Measurements from ENCODE around the gene MYF5. TPM values are rescaled to one million over a fixed set of nuclear protein-coding genes. Genes with fewer than 3 reads are reported as not detected.

MYF5 gene
- total RNA-seq, 2 experiments from 2014 or later, result not detected

DNA sequence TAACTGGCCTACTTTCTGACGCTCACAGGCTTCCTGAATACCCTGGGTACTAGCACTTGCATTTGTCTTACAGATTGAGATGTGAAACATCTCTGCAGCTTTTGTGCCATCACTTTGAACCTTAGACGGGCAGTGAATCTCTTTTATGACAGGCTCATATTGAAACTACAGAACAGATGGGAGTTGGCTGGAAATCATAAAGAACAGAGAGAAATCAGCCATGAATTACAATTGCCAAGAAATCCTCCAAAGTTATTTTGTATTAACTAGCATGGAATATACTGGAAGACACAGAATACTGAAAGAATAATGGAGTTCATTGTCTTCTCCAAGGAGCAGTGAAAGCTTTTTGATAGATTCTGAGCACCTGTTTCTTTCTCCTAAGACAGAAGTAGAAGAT is 32.7 kb downstream of the MYF5 start:
- Histone ChIP-seq H3K27ac (ENCODE audit: low read depth in 1 of 2, low read length in 2 of 2) (no peak overlapping the region), H3K9me3 (ENCODE audit: control insufficient read depth in 1 of 2, insufficient read depth in 1 of 2, low read length in 2 of 2) (no peaks in the 10 kb centered on the region), H3K4me1 (ENCODE audit: insufficient read depth, low read length) (no peaks in the 10 kb centered on the region), H3K27me3 (ENCODE audit: control insufficient read depth in 1 of 2, insufficient read depth in 2 of 2, low read length in 2 of 2) (no peaks in the 10 kb centered on the region), H3K36me3 (ENCODE audit: insufficient read depth, low read length) (no peaks in the 10 kb centered on the region), H3K4me3 (ENCODE audit: low read length) (no peak overlapping the region)
- H3K4me1 Mint-ChIP-seq (ENCODE audit: low read depth), result no peaks in the 10 kb centered on the region
- ChIA-PET CTCF (no interaction called here), POLR2A (no interaction called here)
- intact Hi-C loops (cut with DNase I, micrococcal nuclease), result no loop called here
- H3K36me3 Mint-ChIP-seq (ENCODE audit: low read depth), result no peaks in the 10 kb centered on the region
- ATAC-seq (ENCODE audit: poor library complexity) (no peak), DNase-seq (no peak)
- TF ChIP-seq, protein P1, sequence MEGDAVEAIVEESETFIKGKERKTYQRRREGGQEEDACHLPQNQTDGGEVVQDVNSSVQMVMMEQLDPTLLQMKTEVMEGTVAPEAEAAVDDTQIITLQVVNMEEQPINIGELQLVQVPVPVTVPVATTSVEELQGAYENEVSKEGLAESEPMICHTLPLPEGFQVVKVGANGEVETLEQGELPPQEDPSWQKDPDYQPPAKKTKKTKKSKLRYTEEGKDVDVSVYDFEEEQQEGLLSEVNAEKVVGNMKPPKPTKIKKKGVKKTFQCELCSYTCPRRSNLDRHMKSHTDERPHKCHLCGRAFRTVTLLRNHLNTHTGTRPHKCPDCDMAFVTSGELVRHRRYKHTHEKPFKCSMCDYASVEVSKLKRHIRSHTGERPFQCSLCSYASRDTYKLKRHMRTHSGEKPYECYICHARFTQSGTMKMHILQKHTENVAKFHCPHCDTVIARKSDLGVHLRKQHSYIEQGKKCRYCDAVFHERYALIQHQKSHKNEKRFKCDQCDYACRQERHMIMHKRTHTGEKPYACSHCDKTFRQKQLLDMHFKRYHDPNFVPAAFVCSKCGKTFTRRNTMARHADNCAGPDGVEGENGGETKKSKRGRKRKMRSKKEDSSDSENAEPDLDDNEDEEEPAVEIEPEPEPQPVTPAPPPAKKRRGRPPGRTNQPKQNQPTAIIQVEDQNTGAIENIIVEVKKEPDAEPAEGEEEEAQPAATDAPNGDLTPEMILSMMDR (IDR thresholded peaks at IDR 0.05), result no peak
- no peak overlapping the region for H3K27ac Mint-ChIP-seq
- H3K27me3 Mint-ChIP-seq, result no peaks in the 10 kb centered on the region
- H3K9me3 Mint-ChIP-seq, result peaks cover 2% of the 10 kb centered on the region
- H3K4me3 Mint-ChIP-seq, result no peak overlapping the region

- Mint-ChIP-seq H3K27ac (no peak overlapping the region), H3K4me1 (ENCODE audit: low read depth) (no peaks in the 10 kb centered on the region), H3K9me3 (peaks cover 2% of the 10 kb centered on the region), H3K36me3 (ENCODE audit: low read depth) (no peaks in the 10 kb centered on the region), H3K4me3 (no peak overlapping the region), H3K27me3 (no peaks in the 10 kb centered on the region)
- ATAC-seq (ENCODE audit: poor library complexity), result no peak
- no peaks in the 10 kb centered on the region for H3K27me3 ChIP-seq (ENCODE audit: control insufficient read depth in 1 of 2, insufficient read depth in 2 of 2, low read length in 2 of 2)
- no peak overlapping the region for H3K4me3 ChIP-seq (ENCODE audit: low read length)
- no peak overlapping the region for H3K27ac ChIP-seq (ENCODE audit: low read depth in 1 of 2, low read length in 2 of 2)
- H3K4me1 ChIP-seq (ENCODE audit: insufficient read depth, low read length), result no peaks in the 10 kb centered on the region
- TF ChIP-seq, protein P1 (IDR thresholded peaks at IDR 0.05), result no peak
- intact Hi-C loops (cut with DNase I, micrococcal nuclease), result no loop called here
- no peak for DNase-seq
- no peaks in the 10 kb centered on the region for H3K9me3 ChIP-seq (ENCODE audit: control insufficient read depth in 1 of 2, insufficient read depth in 1 of 2, low read length in 2 of 2)
- ChIA-PET CTCF (no interaction called here), POLR2A (no interaction called here)
- H3K36me3 ChIP-seq (ENCODE audit: insufficient read depth, low read length), result no peaks in the 10 kb centered on the region
Measured at GRCh38 chr12:80752464-80752863, 35.8 kb downstream of the MYF5 start.

DNA sequence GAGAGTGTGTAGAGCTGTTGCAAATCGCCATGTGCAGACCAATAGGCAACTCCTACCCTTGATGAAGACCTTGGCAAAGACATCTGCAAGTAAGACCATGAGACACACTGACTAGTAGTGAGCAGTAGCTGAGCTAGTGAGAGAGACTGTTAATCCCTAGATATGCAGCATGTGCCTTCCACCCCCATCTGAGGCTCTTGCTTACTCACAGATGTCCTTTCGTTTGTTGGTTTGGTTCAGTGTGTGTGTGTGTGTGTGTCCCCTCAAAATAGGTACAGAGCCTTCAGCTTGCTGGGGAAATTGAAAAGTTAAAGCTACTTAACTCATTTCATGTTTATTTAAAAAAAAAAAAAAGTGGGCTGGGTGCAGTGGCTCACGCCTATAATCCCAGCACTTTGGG is 37.6 kb downstream of the MYF5 start:
- Histone ChIP-seq H3K4me3 (ENCODE audit: low read length) (no peak overlapping the region), H3K36me3 (ENCODE audit: insufficient read depth, low read length) (no peaks in the 10 kb centered on the region), H3K4me1 (ENCODE audit: insufficient read depth, low read length) (no peaks in the 10 kb centered on the region), H3K27ac (ENCODE audit: low read depth in 1 of 2, low read length in 2 of 2) (no peak overlapping the region), H3K9me3 (ENCODE audit: control insufficient read depth in 1 of 2, insufficient read depth in 1 of 2, low read length in 2 of 2) (no peaks in the 10 kb centered on the region), H3K27me3 (ENCODE audit: control insufficient read depth in 1 of 2, insufficient read depth in 2 of 2, low read length in 2 of 2) (no peaks in the 10 kb centered on the region)
- Mint-ChIP-seq H3K27ac (no peak overlapping the region), H3K36me3 (ENCODE audit: low read depth) (no peaks in the 10 kb centered on the region), H3K27me3 (no peaks in the 10 kb centered on the region), H3K9me3 (peaks cover 4% of the 10 kb centered on the region), H3K4me3 (no peak overlapping the region), H3K4me1 (ENCODE audit: low read depth) (no peaks in the 10 kb centered on the region)
- TF ChIP-seq, protein P1 (IDR thresholded peaks at IDR 0.05), result no peak
- intact Hi-C loops (cut with DNase I, micrococcal nuclease), result no loop called here
- ATAC-seq (ENCODE audit: poor library complexity) (no peak), DNase-seq (no peak)
- ChIA-PET POLR2A (no interaction called here), CTCF (no interaction called here)

Data from CD4-positive, alpha-beta T cell (primary cell).